Activated CD4-positive, alpha-beta T cell treated with anti-CD3 and anti-CD28 coated beads, Interleukin-2, amount 10 ng/mL, durations not matched to agents 24 days and 14 days (primary cell): ENCODE data around the gene SNX13. TPM values are rescaled to one million over a fixed set of nuclear protein-coding genes. Genes with fewer than 3 reads are reported as not detected.

Experiments
- DNase-seq: peaks from one replicate; pipeline ENCODE4 v3.0.0; 2022
- H3K27ac Mint-ChIP-seq: one replicate; pipeline ENCODE4 v1.8.0; 2022; ENCODE audit warnings: mild to moderate bottlenecking, mixed read lengths
- H3K27me3 Mint-ChIP-seq: one replicate; pipeline ENCODE4 v1.8.0; 2022; ENCODE audit warnings: mixed read lengths
- H3K36me3 Mint-ChIP-seq: one replicate; pipeline ENCODE4 v1.8.0; 2022; ENCODE audit warnings: low read depth, mild to moderate bottlenecking, mixed read lengths
- H3K4me1 Mint-ChIP-seq: one replicate; pipeline ENCODE4 v1.8.0; 2021; ENCODE audit warnings: mixed read lengths
- H3K4me3 Mint-ChIP-seq: one replicate; pipeline ENCODE4 v1.8.0; 2022; ENCODE audit warnings: mild to moderate bottlenecking, moderate library complexity, mixed read lengths
- H3K9me3 Mint-ChIP-seq: one replicate; pipeline ENCODE4 v1.8.0; 2021; ENCODE audit warnings: mixed read lengths
- intact Hi-C: fragments of 100-400 bp; cut with micrococcal nuclease; formaldehyde crosslinking; loops from one replicate; pipeline ENCODE4 v1.15.1; 2023
- total RNA-seq: library from RNA; stranded (reverse); gene quantifications from 2 replicates; pipeline ENCODE4 v1.2.3, GENCODE V29; 2022

The SNX13 gene
- total RNA-seq, 1 donor from 2014 or later, result 23.7 TPM

DNA sequence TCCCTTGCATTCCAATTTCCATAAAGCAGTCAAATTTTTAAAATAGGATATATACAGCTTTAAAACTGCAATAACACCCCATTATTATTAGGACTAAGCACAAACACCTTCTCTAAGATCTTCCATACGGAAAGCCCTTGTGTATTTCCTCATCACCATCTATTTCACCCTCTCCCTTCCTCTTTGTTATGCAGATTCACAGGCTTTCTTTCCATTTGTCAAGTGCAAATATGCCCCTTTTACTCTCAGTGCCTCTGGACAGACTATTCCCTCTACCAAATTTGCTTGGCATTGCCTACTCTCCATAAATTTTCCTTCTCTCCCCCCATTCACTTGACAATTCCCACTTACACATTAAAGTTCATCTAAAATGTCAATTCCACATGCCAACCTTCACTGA is 61.7 kb downstream of the SNX13 start:
- no peaks in the 10 kb centered on the region for H3K4me1 Mint-ChIP-seq
- no peaks in the 10 kb centered on the region for H3K9me3 Mint-ChIP-seq
- no peak for DNase-seq
- H3K4me3 Mint-ChIP-seq, result no peak overlapping the region
- no peaks in the 10 kb centered on the region for H3K27me3 Mint-ChIP-seq
- peaks cover 29% of the 10 kb centered on the region for H3K36me3 Mint-ChIP-seq
- intact Hi-C loops, result no loop called here
- no peak overlapping the region for H3K27ac Mint-ChIP-seq

DNA sequence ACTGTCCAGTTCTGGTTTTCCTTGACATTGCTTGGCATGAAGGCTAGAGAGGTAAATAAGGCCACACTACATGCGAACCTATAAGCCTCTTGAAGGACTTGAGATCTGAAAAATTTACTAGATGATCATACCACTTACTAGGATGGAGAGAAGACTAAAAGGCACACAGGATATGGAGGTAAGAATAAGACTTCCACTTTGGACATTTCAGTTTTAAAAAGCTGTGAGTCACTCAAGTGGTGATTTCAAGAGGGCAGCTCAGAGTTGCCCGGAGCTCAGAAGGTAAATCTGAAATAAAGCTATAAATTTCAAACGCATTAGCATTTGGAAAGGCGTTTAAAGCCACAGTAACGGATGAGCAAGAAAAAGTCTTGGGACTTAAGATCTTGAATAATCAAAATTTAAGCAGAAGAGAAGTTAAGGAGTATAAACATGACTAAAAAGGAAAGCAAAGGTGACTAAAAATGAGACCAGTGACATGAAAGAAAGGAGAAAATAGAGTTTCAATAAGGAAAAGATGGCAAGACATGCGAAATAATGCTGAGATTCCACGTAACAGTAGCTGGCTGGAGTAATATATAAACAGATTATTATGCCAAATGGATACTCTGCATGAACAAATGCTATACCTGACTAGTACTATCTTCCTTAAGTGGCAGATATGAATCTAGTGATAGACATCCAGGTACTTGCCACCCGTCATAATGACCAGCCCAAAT is 68.3 kb downstream of the SNX13 start:
- H3K36me3 Mint-ChIP-seq, result peaks cover 46% of the 10 kb centered on the region
- no peak overlapping the region for H3K27ac Mint-ChIP-seq
- no peak for DNase-seq

DNA sequence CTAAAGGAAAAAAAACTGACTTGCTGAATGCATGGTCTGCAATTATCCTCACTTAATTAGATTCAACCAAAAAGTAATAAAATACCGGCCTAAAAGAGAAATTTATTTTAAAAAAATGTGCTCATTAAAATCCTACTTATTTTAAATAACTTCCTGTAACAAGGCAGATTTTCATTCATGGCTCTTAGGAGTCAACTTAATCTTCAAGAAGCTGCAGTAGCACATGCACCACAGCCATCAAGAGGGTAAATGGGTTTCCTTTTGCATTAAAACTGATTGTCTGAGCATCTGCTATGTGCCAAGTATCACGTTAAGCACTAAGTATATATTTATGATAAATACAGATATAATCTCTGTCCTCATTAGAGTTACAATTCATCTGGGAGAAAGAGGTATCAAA is 69.9 kb downstream of the SNX13 start:
- DNase-seq, result no peak
- intact Hi-C loops, result loop anchor here (5.0 kb wide), 2 partner anchors 57 to 72 kb away; partner anchors contain the start of gene SNX13
- H3K27me3 Mint-ChIP-seq, result no peaks in the 10 kb centered on the region
- no peak overlapping the region for H3K4me3 Mint-ChIP-seq
- no peak overlapping the region for H3K27ac Mint-ChIP-seq
- peaks cover 9% of the 10 kb centered on the region for H3K9me3 Mint-ChIP-seq
- H3K4me1 Mint-ChIP-seq, result peaks cover 9% of the 10 kb centered on the region
- peaks cover 53% of the 10 kb centered on the region for H3K36me3 Mint-ChIP-seq

More for the DNA sequence above, 68.3 kb downstream of the SNX13 start:
- Mint-ChIP-seq H3K9me3 (peaks cover 3% of the 10 kb centered on the region), H3K27me3 (no peaks in the 10 kb centered on the region), H3K4me1 (peaks cover 9% of the 10 kb centered on the region), H3K4me3 (no peak overlapping the region)
- intact Hi-C loops, result loop anchor here (5.0 kb wide), 2 partner anchors 55 to 70 kb away; partner anchors contain the start of gene SNX13

DNA sequence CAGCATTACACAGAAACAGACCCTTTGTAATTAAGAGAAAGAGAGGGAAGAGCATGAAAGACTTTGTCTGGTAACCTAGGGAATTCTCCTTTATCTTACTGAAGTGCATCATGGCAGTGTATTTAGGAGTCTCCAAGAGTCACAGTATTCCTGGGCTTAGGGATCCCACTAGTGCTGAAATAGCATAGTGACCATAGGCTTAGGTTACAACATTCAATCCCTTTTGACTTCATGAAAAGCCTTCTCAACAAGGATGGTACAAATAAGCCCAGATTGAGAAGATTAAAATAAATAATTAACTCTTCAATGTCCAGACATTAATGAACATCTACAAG is 76.5 kb downstream of the SNX13 start:
- no peak for DNase-seq
- H3K27ac Mint-ChIP-seq, result no peak overlapping the region
- peaks cover 16% of the 10 kb centered on the region for H3K9me3 Mint-ChIP-seq
- no peaks in the 10 kb centered on the region for H3K4me1 Mint-ChIP-seq
- H3K4me3 Mint-ChIP-seq, result no peak overlapping the region
- H3K27me3 Mint-ChIP-seq, result no peaks in the 10 kb centered on the region
- peaks cover 50% of the 10 kb centered on the region for H3K36me3 Mint-ChIP-seq
- intact Hi-C loops, result no loop called here

GRCh38 chr7:17863095-17863808 is 77.0 kb downstream of the SNX13 start:
- Mint-ChIP-seq H3K27ac (no peak overlapping the region), H3K27me3 (no peaks in the 10 kb centered on the region), H3K4me3 (no peak overlapping the region), H3K36me3 (peaks cover 50% of the 10 kb centered on the region), H3K9me3 (peaks cover 16% of the 10 kb centered on the region), H3K4me1 (no peaks in the 10 kb centered on the region)
- DNase-seq, result no peak
- intact Hi-C loops, result no loop called here

DNA sequence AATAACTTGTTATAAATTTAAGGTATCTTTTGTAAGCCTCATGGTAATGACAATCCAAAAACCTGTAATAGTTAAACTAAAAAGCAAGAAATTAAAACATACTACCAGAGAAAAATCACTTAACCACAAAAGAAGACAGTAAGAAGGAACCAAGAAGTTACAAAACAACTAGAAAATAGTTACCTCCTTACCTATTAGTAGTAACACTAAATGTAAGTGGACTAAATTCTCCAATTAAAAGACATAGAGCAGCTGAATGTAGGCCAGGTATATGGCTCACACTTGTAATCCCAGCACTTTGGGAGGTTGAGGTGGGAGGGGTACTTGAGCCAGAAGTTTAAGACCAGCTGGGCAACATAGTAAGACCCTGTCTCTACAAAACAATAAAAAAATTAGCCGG is 84.0 kb downstream of the SNX13 start:
- DNase-seq, result no peak
- peaks cover 12% of the 10 kb centered on the region for H3K4me1 Mint-ChIP-seq
- no peaks in the 10 kb centered on the region for H3K27me3 Mint-ChIP-seq
- H3K36me3 Mint-ChIP-seq, result peaks cover 47% of the 10 kb centered on the region
- H3K9me3 Mint-ChIP-seq, result peaks cover 3% of the 10 kb centered on the region
- intact Hi-C loops, result no loop called here
- H3K4me3 Mint-ChIP-seq, result no peak overlapping the region
- H3K27ac Mint-ChIP-seq, result no peak overlapping the region

DNA sequence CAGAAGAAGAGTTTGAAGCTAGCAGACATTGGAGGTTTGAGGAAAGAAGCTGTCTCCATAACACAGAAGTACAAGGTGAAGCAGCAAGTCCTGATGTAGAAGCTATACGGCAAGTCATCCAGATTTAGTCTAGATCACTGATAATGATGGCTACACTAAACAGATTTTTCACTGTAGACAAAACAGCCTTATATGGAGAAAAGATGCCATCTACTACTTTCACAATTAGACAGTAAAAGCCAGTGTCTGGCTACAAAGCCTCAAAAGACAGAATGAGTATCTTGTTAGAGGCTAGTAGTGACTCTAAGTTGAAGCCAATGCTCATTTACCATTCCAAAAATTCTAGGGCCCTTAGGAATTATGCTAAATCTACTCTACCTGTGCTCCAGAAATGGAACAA is 85.1 kb downstream of the SNX13 start:
- Mint-ChIP-seq H3K4me1 (peaks cover 12% of the 10 kb centered on the region), H3K27me3 (no peaks in the 10 kb centered on the region), H3K27ac (no peak overlapping the region), H3K9me3 (peaks cover 3% of the 10 kb centered on the region), H3K36me3 (peaks cover 42% of the 10 kb centered on the region), H3K4me3 (no peak overlapping the region)
- DNase-seq, result no peak
- intact Hi-C loops, result no loop called here

- H3K36me3 Mint-ChIP-seq, result peaks cover 42% of the 10 kb centered on the region
- intact Hi-C loops, result no loop called here
- H3K4me3 Mint-ChIP-seq, result no peak overlapping the region
- peaks cover 12% of the 10 kb centered on the region for H3K4me1 Mint-ChIP-seq
- no peak for DNase-seq
- no peak overlapping the region for H3K27ac Mint-ChIP-seq
- peaks cover 3% of the 10 kb centered on the region for H3K9me3 Mint-ChIP-seq
- no peaks in the 10 kb centered on the region for H3K27me3 Mint-ChIP-seq
Measured at GRCh38 chr7:17854261-17855047, 85.8 kb downstream of the SNX13 start.

- intact Hi-C loops, result no loop called here
- Mint-ChIP-seq H3K4me3 (no peak overlapping the region), H3K9me3 (peaks cover 3% of the 10 kb centered on the region), H3K4me1 (peaks cover 12% of the 10 kb centered on the region), H3K27me3 (no peaks in the 10 kb centered on the region), H3K27ac (no peak overlapping the region), H3K36me3 (peaks cover 49% of the 10 kb centered on the region)
- DNase-seq, result no peak
Measured at GRCh38 chr7:17852361-17852760, 87.9 kb downstream of the SNX13 start.

DNA sequence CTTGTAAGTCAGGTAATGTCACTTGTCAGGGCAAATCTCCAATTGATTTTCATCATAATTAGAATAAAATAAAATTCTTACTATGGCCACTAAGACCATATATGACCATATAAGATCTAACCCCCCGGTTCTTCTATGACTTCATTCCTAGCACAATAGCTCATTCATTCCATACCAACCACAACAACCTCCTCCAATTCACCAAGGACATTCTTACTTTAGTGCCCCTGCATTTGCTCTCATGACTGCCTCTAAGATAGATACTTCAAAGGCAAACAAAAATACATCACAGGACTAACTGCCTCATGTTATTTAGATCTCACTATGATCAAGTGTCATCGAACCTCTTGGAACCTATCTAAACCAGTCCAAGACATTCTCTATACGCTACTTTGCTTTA is 90.8 kb downstream of the SNX13 start:
- DNase-seq, result no peak
- Mint-ChIP-seq H3K27ac (no peak overlapping the region), H3K27me3 (no peaks in the 10 kb centered on the region), H3K4me3 (no peak overlapping the region), H3K9me3 (no peaks in the 10 kb centered on the region), H3K36me3 (peaks cover 32% of the 10 kb centered on the region), H3K4me1 (peaks cover 10% of the 10 kb centered on the region)
- intact Hi-C loops, result no loop called here

DNA sequence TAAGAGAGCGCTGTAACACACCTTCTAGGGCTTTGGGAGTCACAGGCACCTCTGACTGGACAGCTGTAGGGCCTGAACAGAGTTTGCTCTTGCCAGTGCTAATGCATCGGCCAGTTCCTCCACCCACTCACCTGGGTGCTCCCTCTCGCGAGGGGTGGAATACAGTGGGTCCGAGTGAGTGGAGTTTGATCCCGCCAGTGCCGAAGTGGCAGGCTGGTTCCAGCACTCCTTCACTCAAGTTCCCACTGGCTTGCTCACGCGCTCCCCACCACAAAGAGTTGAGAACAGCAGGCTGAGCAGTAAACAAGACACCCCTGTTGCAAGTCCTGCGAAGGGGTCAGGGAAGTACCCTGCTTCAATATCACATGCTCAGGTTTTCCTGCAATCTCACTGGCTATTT is 91.8 kb downstream of the SNX13 start:
- Mint-ChIP-seq H3K36me3 (peaks cover 32% of the 10 kb centered on the region), H3K4me3 (no peak overlapping the region), H3K9me3 (no peaks in the 10 kb centered on the region), H3K27ac (no peak overlapping the region), H3K4me1 (peaks cover 16% of the 10 kb centered on the region), H3K27me3 (no peaks in the 10 kb centered on the region)
- no peak for DNase-seq
- intact Hi-C loops, result no loop called here

GRCh38 chr7:17846935-17847334 is 93.4 kb downstream of the SNX13 start:
- Mint-ChIP-seq H3K27me3 (no peaks in the 10 kb centered on the region), H3K4me3 (no peak overlapping the region), H3K36me3 (peaks cover 27% of the 10 kb centered on the region), H3K9me3 (peaks cover 2% of the 10 kb centered on the region), H3K27ac (no peak overlapping the region), H3K4me1 (peaks cover 22% of the 10 kb centered on the region)
- intact Hi-C loops, result no loop called here
- no peak for DNase-seq

DNA sequence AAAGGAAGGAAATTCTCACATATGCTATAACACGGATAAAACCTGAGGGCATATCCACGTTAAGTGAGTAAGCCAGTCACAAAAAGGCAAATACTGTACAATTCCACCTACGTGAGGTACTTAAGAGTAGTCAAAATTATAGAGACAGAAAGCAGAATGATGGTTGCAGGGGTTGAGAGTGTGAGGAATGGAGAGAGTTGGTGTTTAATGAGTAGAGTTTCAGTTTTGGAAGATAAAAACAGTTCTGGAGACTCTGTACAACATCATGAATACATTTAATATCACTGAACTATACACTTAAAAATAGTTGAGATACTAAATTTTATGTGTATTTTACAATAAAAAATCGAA is 95.1 kb downstream of the SNX13 start:
- Mint-ChIP-seq H3K4me1 (peaks cover 23% of the 10 kb centered on the region), H3K9me3 (peaks cover 8% of the 10 kb centered on the region), H3K36me3 (peaks cover 26% of the 10 kb centered on the region), H3K4me3 (no peak overlapping the region), H3K27me3 (no peaks in the 10 kb centered on the region), H3K27ac (no peak overlapping the region)
- intact Hi-C loops, result no loop called here
- no peak for DNase-seq

- Mint-ChIP-seq H3K36me3 (peaks cover 28% of the 10 kb centered on the region), H3K9me3 (peaks cover 8% of the 10 kb centered on the region), H3K27ac (no peak overlapping the region), H3K27me3 (no peaks in the 10 kb centered on the region), H3K4me1 (peaks cover 23% of the 10 kb centered on the region), H3K4me3 (no peak overlapping the region)
- intact Hi-C loops, result no loop called here
- no peak for DNase-seq
Measured at GRCh38 chr7:17844514-17845196, 95.6 kb downstream of the SNX13 start.
